ENCODE measurements around the gene MYH13.

GRCh38 chr17:10332515-10332914 is 40.3 kb downstream of the MYH13 start:
- TF ChIP-seq CTCF (IDR thresholded peaks at IDR 0.05 in 8 of 11, conservative IDR thresholded peaks at IDR 0.05 in 3 of 11) (no peak), POLR2A (IDR thresholded peaks at IDR 0.05) (no peak)
